Smooth muscle cell (in vitro differentiated cells): Measurements from ENCODE around the gene SCFD2. TPM values are rescaled to one million over a fixed set of nuclear protein-coding genes. Genes with fewer than 3 reads are reported as not detected.

Experiments used
- DNase-seq: peaks from one replicate; lab custom pipeline; 2025; ENCODE audit not compliant: unreplicated experiment; lab: John Stamatoyannopoulos, UW
- H2AFZ ChIP-seq: fragments of 200-600 bp; sonication (generic); 2 replicates; pipeline ENCODE4 v1.6.0; 2016; ENCODE audit warnings: antibody characterized with exemption, low read depth, mild to moderate bottlenecking
- H3F3A ChIP-seq: fragments of 200-600 bp; sonication (generic); 2 replicates; pipeline ENCODE4 v1.6.0; 2017; ENCODE audit warnings: antibody characterized with exemption, low read depth
- H3K27ac ChIP-seq: fragments of 200-600 bp; sonication (generic); 2 replicates; pipeline ENCODE4 v1.5.1; 2016; ENCODE audit warnings: low read depth, mild to moderate bottlenecking
- H3K27me3 ChIP-seq: fragments of 200-600 bp; sonication (generic); 2 replicates; pipeline ENCODE4 v1.6.1; 2016; ENCODE audit warnings: low read depth, mild to moderate bottlenecking
- H3K36me3 ChIP-seq: fragments of 200-600 bp; sonication (generic); 2 replicates; pipeline ENCODE4 v1.5.1; 2016; ENCODE audit warnings: low read depth
- H3K4me1 ChIP-seq: fragments of 200-600 bp; sonication (generic); 2 replicates; pipeline ENCODE4 v1.5.1; 2016; ENCODE audit warnings: low read depth
- H3K4me2 ChIP-seq: fragments of 200-600 bp; sonication (generic); 2 replicates; pipeline ENCODE4 v1.6.0; 2016; ENCODE audit warnings: mild to moderate bottlenecking
- H3K4me3 ChIP-seq: fragments of 200-600 bp; sonication (generic); 2 replicates; pipeline ENCODE4 v1.5.1; 2016; ENCODE audit warnings: mild to moderate bottlenecking
- H3K79me2 ChIP-seq: fragments of 200-600 bp; sonication (generic); 2 replicates; pipeline ENCODE4 v1.6.0; 2016; ENCODE audit warnings: low read depth, mild to moderate bottlenecking
- H3K9ac ChIP-seq: fragments of 200-600 bp; sonication (generic); 2 replicates; pipeline ENCODE4 v1.6.0; 2016; ENCODE audit warnings: low read depth
- H3K9me3 ChIP-seq: fragments of 200-600 bp; sonication (generic); replicated peaks from 2 replicates; pipeline ENCODE4 v1.5.1; 2016; ENCODE audit warnings: low read depth
- H4K20me1 ChIP-seq: fragments of 200-600 bp; sonication (generic); 2 replicates; pipeline ENCODE4 v1.6.0; 2016; ENCODE audit warnings: low read depth
- CTCF ChIP-seq: fragments of 200-600 bp; sonication (generic); IDR thresholded peaks from 2 replicates; pipeline ENCODE4 v1.5.1; 2017; ENCODE audit warnings: borderline replicate concordance, mild to moderate bottlenecking, antibody characterized with exemption; ENCODE audit not compliant: insufficient read depth, poor library complexity, severe bottlenecking
- WGBS: methylation state at CpG from one replicate; pipeline ENCODE4 v1.1.7; 2016; ENCODE audit warnings: low lambda C conversion rate; 5-methylcytosine and 5-hydroxymethylcytosine counted together
- polyA plus RNA-seq: library from polyadenylated mRNA; unstranded; fragments of >200 nt; fragmentation: Nextera tagmentation; extraction: Ambion mirVana; gene quantifications from 2 replicates; pipeline ENCODE4 v1.2.1, GENCODE V29; 2016
- total RNA-seq: library from RNA; depleted of rRNA; stranded (reverse); fragments of >200 nt; gene quantifications from 2 replicates; pipeline ENCODE4 v1.2.3, GENCODE V29; 2014

The SCFD2 gene
- total and polyA plus RNA-seq, 2 experiments from 2014 or later = 7.8 to 11.4 TPM

GRCh38 chr4:52860361-52860760 is 505.5 kb downstream of the SCFD2 start:
- 88% methylated on average over 2 of the region's 2 CpGs for WGBS
- no peak overlapping the region for H3K9ac ChIP-seq
- no peak for DNase-seq
- no peak for TF ChIP-seq CTCF
- peaks cover 20% of the 10 kb centered on the region for H3K79me2 ChIP-seq
- no peak overlapping the region for H3K4me3 ChIP-seq
- H3K4me1 ChIP-seq = peaks cover 18% of the 10 kb centered on the region
- H3K27me3 ChIP-seq = no peaks in the 10 kb centered on the region
- H2AFZ ChIP-seq = no peak overlapping the region
- peaks cover 16% of the 10 kb centered on the region for H4K20me1 ChIP-seq
- H3K9me3 ChIP-seq = peaks cover 5% of the 10 kb centered on the region
- H3K4me2 ChIP-seq = no peak overlapping the region
- peaks cover 3% of the 10 kb centered on the region for H3F3A ChIP-seq
- H3K27ac ChIP-seq = no peak overlapping the region
- no peaks in the 10 kb centered on the region for H3K36me3 ChIP-seq

GRCh38 chr4:52856801-52857200 is 509.1 kb downstream of the SCFD2 start:
- Histone ChIP-seq H3K4me2 (no peak overlapping the region), H2AFZ (no peak overlapping the region), H4K20me1 (no peaks in the 10 kb centered on the region), H3K27ac (no peak overlapping the region), H3K4me3 (no peak overlapping the region), H3K27me3 (no peaks in the 10 kb centered on the region), H3K79me2 (no peaks in the 10 kb centered on the region), H3K36me3 (no peaks in the 10 kb centered on the region), H3F3A (peaks cover 2% of the 10 kb centered on the region), H3K4me1 (peaks cover 21% of the 10 kb centered on the region), H3K9me3 (peaks cover 5% of the 10 kb centered on the region), H3K9ac (no peak overlapping the region)
- 100% methylated on average over 1 of the region's 1 CpG for WGBS
- no peak for TF ChIP-seq CTCF
- no peak for DNase-seq

GRCh38 chr4:52853351-52853750 is 512.5 kb downstream of the SCFD2 start:
- Histone ChIP-seq H3K4me3 (no peak overlapping the region), H3K27ac (peak overlapping the region; percentile 42), H3K9me3 (peaks cover 5% of the 10 kb centered on the region), H2AFZ (no peak overlapping the region), H3K4me1 (peaks cover 15% of the 10 kb centered on the region), H3K9ac (no peak overlapping the region), H3K4me2 (peak overlapping the region; percentile 46), H3K27me3 (no peaks in the 10 kb centered on the region), H4K20me1 (no peaks in the 10 kb centered on the region), H3F3A (peaks cover 2% of the 10 kb centered on the region), H3K79me2 (no peaks in the 10 kb centered on the region), H3K36me3 (no peaks in the 10 kb centered on the region)
- TF ChIP-seq CTCF = no peak
- DNase-seq = no peak

GRCh38 chr4:52852711-52853110 is 513.1 kb downstream of the SCFD2 start:
- Histone ChIP-seq H3K9me3 (no peaks in the 10 kb centered on the region), H3K27me3 (no peaks in the 10 kb centered on the region), H3K4me2 (peak overlapping the region; percentile 46), H3K79me2 (no peaks in the 10 kb centered on the region), H3F3A (peaks cover 2% of the 10 kb centered on the region), H4K20me1 (no peaks in the 10 kb centered on the region), H3K4me1 (peaks cover 15% of the 10 kb centered on the region), H2AFZ (no peak overlapping the region), H3K9ac (no peak overlapping the region), H3K4me3 (no peak overlapping the region), H3K36me3 (no peaks in the 10 kb centered on the region), H3K27ac (peak overlapping the region; percentile 42)
- 67% methylated on average over 3 of the region's 3 CpGs for WGBS
- no peak for DNase-seq
- TF ChIP-seq CTCF = no peak
